GM18502 (cell line): ENCODE measurements around the gene AMH.
"Not testable (repeated sequence)": the region's sequence is repeated elsewhere in the genome, so short reads cannot be mapped to it uniquely, and the experiment has no call there.

Source experiments
- ATAC-seq: cut with Tn5 transposase; IDR thresholded peaks from one replicate; pipeline ENCODE4 v1.9.1; 2021; ENCODE audit warnings: mild to moderate bottlenecking; ENCODE audit not compliant: unreplicated experiment, poor library complexity

AMH gene

DNA sequence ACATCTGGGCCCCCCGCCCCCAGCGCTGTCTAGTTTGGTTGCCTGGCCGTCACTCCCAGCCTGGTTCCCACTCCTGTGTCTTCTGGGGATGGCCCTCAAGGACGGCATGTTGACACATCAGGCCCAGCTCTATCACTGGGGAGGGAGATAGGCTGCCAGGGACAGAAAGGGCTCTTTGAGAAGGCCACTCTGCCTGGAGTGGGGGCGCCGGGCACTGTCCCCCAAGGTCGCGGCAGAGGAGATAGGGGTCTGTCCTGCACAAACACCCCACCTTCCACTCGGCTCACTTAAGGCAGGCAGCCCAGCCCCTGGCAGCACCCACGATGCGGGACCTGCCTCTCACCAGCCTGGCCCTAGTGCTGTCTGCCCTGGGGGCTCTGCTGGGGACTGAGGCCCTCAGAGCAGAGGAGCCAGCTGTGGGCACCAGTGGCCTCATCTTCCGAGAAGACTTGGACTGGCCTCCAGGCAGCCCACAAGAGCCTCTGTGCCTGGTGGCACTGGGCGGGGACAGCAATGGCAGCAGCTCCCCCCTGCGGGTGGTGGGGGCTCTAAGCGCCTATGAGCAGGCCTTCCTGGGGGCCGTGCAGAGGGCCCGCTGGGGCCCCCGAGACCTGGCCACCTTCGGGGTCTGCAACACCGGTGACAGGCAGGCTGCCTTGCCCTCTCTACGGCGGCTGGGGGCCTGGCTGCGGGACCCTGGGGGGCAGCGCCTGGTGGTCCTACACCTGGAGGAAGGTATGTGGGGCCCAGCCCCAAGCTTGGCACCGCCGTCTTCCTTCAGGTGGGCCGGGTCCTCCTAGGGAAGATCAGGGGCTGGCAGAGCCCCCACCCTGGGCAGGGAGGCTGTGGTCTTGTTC is at the start of gene AMH:
Gene AMH, plus strand, starts transcription at position 314 of the 857 bp plus-strand sequence. Its CDS starts 10 bp downstream, at position 324.
- no peak for ATAC-seq

DNA sequence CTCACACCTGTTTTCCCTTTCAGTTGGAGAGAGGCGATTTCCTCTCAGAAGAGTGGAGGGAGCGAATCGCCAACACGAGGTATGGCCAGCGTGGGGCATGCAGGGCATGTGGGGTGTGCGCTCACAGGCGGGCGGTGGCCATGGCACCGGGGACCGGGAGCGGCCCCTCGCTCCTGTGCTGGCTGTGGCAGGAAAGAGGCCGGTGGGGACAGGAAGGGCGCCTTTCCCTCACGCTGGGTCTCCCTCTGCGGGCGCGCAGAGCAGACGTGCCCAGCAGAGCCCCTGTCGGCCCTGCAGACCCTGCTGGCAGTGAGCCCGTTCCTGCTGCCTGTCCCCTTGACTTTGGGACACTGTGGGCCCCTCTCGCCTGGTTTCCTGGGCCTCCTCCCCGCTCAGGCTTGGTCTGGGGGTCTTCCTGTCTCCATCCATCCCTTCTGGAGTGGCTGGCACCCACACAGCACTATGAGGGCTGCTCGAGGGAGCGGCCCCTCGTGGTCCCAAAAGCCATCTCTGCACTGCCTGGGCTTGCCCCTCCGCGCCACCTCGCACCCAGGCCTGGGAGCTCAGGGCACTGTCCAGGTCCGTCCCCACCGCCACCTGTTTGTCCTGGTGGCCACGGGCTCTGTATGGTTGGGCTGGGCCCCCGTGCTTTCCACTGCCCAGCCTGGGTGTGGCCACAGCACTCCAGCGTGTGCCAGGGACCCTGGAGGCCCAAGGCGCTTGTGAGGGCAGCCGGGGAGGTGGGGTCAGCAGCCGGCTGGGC is 49.1 kb upstream of the AMH start:
- no peak for ATAC-seq

DNA sequence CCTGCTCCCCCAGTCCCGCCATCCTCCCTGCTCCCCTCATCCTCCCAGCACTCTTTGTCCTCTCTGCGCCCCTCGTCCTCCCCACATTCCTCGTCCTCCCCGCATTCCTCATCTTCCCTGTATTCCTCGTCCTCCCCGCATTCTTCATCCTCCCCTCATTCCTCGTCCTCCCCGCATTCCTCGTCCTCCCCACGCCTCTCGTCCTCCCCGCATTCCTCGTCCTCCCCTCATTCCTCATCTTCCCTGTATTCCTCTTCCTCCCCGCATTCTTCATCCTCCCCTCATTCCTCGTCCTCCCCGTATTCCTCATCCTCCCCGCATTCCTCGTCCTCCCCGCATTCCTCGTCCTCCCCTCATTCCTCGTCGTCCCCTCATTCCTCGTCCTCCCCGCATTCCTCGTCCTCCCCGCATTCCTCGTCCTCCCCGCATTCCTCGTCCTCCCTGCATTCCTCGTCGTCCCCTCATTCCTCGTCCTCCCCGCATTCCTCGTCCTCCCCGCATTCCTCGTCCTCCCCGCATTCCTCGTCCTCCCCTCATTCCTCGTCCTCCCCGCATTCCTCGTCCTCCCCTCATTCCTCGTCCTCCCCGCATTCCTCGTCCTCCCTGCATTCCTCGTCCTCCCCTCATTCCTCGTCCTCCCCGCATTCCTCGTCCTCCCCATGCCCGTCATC is 48.4 kb upstream of the AMH start:
- not testable (repeated sequence) for ATAC-seq

DNA sequence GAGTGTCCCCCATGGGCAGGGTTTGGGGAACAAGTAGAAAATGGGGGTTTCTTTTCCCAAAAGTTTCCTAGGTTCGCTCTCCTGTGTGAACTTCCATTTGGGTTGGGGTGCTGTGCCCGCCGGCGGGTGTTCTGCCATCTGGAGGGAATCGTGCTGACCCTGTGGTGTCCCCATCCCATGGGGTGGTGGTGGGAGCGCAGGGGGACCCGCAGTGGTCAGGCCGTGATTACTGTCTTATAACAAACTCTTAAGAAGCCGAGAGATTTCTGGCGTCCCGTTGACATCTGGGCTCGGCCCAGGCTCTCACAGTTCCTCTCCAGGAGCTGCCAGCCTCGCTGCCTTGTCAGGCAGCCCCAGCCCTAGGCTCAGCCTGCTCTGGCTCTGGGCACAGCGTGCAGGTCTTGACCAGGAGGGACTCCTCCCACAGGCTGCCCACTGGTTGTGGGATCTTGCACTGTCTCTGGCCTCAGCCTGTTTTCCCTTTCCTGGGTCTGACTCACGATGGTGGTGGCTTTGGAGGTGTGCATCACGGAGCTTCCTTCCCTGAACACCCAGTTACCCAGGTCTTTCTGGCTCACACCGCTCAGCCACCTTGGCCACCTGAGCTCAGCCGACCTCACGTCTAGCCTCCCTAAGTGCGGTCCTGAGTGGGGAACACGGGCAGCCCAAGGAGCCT is 47.5 kb upstream of the AMH start:
- ATAC-seq = no peak

- no peak for ATAC-seq
These were observed 46.8 kb upstream of the AMH start for GRCh38 chr19:2202366-2202765.

GRCh38 chr19:2207008-2207407 is 42.1 kb upstream of the AMH start:
- no peak for ATAC-seq

DNA sequence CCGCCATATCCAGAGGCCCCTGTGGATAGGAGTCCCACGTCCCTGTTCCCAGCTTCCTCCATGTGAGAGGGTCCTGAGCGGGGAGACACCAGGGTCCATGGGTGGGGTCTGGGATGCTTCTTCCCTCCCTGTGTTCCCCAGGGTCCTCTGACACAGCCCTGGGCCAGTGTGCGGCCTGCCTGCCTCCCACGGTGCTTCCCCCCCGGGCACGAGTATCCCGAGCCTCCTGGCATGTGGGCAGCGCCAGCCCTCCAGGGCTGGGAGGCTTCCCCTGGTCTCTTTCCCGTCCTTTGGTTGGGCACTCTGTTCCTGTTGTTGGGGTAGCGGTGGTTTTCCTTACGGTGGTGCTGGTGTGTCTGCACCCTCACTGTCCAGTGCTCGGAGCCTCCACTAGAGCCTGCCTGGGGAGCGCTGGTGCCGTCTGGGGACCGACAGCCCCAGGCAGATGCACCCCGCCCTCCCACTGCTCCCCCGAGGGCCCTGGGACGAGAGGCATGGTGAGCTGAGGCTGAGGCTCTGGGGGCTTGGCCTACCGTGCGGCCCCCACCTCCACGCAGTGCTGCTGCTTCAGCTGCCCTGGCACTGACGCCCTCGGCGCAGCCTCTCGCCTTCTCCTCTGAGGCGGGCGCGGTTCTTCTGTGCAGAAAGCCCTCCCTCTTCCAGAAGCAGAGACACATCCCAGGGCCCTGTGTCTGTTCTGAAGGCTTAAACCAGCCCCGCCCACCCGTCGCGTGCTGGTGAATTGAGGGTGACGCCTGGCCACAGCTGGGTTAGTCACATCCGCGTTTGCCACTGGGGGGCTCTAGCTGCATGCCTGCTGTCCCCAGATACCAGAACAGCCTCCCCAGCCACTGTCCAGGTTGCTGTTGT is 40.9 kb upstream of the AMH start:
- no peak for ATAC-seq

GRCh38 chr19:2208975-2209374 is 40.1 kb upstream of the AMH start:
- no peak for ATAC-seq

GRCh38 chr19:2209408-2209807 is 39.7 kb upstream of the AMH start:
- no peak for ATAC-seq

GRCh38 chr19:2210206-2210605 is 38.9 kb upstream of the AMH start:
- no peak for ATAC-seq

DNA sequence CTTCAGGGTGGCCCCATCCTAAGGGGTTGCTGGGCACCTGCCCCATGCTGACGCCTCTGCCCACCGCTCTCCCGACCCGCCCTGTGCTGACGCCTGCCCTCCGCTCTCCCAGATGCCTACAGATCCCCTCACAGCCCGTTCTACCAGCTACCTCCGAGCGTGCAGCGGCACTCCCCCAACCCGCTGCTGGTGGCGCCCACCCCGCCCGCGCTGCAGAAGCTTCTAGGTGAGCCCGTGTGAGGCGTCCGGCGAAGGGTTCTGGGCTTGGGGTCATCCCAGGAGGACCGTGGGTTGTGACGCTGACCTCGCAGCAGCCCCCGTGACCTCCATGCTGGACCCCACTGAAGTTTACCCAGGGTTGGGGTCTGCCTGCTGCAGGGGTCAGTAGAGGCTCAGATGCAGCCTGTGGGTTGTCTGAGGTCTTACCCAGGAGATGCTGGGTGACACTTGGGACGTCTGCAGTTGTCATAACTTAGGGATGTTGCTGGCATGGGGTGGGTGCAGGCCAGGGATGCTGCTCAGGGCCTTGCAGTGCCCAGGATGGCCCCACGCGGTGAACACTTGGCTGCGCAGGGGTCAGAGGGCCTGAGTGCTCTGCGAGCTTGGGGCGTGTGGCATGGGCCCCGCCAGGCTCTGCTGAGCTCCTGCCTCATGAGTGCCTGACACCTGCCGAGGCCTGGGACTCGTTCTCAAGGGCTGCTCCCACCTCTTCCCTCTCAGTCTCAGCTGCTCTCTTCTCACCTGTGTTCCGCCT is 38.0 kb upstream of the AMH start:
- ATAC-seq = no peak

DNA sequence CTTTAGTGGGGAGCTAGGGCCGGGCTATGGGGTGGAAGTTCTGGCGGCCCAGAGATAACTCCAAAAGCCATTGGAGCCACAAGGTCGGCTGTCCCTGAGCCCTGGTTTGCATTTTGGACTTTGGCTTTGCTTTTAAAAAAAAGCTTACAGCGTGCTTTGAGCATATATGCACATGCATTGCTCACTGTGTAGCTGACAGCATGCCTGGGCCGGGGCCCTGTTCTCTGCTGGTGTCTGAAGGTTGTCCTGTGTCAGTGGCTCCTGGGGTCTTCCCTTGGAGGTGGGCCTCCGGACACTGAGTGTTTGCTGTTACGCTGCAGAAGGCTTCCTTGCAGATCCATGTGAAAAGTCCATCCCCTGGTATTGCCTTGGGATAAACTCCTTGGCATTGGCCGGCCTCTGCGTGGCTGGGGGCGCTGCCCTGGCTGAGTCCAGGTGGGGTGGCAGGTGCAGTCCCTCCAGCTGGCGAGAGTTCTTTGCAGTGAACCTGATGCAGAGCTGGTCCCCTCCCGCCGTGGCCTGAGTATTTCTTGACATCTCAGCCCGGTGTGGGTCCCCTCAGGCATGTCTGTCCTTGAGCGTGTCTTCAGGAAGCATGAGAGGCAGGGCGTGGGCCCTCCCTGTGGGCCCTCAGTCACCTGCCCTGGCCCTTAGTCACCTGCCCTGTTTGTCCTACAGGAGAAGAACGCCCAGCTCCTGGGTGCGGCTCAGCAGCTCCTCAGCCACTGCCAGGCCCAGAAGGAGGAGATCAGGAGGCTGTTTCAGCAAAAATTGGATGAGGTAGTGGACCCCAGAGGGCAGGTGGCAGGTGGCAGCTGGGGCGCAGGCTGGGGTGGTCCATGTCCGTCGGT is 36.0 kb upstream of the AMH start:
- no peak for ATAC-seq

DNA sequence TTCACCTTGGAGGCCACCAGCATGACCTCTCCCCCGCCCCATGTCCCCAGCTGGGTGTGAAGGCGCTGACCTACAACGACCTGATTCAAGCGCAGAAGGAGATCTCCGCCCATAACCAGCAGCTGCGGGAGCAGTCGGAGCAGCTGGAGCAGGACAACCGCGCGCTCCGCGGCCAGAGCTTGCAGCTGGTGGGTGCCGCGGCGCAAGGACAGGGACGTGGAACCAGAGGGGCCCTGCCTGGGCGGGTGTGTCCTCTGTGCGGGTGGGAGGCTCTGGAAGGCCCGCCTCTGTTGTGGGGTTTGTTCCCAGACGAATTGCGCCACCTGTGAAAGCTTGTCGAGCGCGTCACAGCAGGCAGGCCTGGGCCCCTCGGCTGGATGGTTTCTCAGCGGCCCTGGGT is 35.3 kb upstream of the AMH start:
- ATAC-seq = no peak

- ATAC-seq = no peak
These were observed 34.9 kb upstream of the AMH start for GRCh38 chr19:2214251-2214650.

DNA sequence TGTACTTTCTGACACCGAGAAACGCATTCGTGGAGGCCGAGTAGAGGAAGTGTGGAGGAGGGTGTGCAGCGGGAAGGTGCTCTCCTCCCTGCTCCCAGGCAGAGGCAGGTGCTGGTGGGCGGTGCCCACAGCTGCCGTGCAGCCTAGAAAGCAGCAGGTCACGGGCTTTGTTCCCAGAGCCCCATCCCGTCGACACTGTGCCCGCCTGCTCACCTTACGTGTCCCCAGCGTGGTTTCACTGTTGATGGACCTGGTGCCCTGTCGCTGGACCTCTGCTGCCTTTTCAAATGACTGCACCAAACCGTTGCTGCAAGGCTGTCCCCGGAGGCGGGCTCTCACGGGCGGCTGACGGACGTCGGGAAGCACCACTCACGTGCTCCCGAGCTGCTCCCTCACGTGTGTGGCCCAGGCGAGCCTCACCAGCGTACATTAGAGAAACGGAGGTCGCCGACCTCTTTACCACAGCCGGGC is 33.8 kb upstream of the AMH start:
- ATAC-seq = no peak

DNA sequence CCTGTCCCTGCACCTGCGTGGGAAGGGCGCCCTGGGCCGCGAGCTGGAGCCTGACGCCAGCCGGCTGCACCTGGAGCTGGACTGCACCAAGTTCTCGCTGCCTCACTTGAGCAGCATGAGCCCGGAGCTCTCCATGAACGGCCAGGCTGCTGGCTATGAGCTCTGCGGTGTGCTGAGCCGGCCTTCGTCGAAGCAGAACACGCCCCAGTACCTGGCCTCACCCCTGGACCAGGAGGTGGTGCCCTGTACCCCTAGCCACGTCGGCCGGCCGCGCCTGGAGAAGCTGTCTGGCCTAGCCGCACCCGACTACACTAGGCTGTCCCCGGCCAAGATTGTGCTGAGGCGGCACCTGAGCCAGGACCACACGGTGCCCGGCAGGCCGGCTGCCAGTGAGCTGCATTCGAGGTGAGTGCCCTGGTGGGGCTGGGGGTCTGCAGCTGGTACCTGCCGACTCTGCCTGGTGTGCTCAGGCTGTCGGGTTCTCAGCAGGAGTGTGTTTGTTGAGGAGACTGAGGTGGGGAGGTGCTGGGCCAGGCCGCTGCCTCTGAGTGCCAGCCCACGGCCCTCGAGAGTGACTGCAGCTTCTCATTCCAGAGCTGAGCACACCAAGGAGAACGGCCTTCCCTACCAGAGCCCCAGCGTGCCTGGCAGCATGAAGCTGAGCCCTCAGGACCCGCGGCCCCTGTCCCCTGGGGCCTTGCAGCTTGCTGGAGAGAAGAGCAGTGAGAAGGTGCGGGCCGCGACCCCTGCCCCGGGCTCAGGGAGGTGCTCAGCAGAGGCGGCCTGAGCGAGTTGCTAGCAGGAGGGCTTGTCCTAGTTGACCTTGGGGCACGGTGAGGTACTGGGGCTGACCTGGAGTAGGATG is 32.5 kb upstream of the AMH start:
- no peak for ATAC-seq

DNA sequence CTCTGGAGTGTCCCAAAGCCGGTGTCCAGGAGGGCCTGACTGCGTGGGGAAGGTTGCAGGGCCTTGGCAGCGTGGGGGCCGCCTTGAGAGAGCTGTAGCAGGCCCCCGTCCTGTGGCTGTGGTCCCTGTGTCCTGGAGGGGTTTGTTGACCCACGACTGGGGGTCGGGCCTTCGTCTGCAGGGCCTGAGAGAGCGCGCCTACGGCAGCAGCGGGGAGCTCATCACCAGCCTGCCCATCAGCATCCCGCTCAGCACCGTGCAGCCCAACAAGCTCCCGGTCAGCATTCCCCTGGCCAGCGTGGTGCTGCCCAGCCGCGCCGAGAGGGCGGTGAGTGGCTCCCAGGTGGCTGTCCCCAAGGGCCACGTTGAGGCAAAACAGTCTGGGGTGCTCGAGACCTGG is 31.5 kb upstream of the AMH start:
- ATAC-seq = no peak
